Neural cell (in vitro differentiated cells): ENCODE results near the gene GPATCH4. TPM values are rescaled to one million over a fixed set of nuclear protein-coding genes. Genes with fewer than 3 reads are reported as not detected.
"Not testable (repeated sequence)": the region's sequence is repeated elsewhere in the genome, so short reads cannot be mapped to it uniquely, and the experiment has no call there.

Source experiments
- H2AFZ ChIP-seq: fragments of 200-600, 300-800 bp; sonication (generic), shearing (Covaris generic); 2 replicates; pipeline ENCODE4 v1.6.0; 2014; ENCODE audit warnings: low read depth, mild to moderate bottlenecking, antibody characterized with exemption, low read length, moderate library complexity
- H3F3A ChIP-seq: fragments of 200-600 bp; shearing (Covaris generic); 2 replicates; pipeline ENCODE4 v1.6.1; 2016; ENCODE audit warnings: mild to moderate bottlenecking, moderate library complexity, mixed read lengths, antibody characterized with exemption, low read length; ENCODE audit not compliant: insufficient read depth, poor library complexity, severe bottlenecking
- H3K27ac ChIP-seq: fragments of 200-600, 300-800 bp; sonication (generic), shearing (Covaris generic); 2 replicates; pipeline ENCODE4 v1.5.1; 2014; ENCODE audit warnings: mild to moderate bottlenecking, low read length, moderate library complexity
- H3K27me3 ChIP-seq: fragments of 300-800, 200-600 bp; sonication (generic), shearing (Covaris generic); 2 replicates; pipeline ENCODE4 v1.6.0; 2014; ENCODE audit warnings: mild to moderate bottlenecking, low read depth, low read length, moderate library complexity; ENCODE audit not compliant: insufficient read depth
- H3K36me3 ChIP-seq: fragments of 300-800, 200-600 bp; sonication (generic), shearing (Covaris generic); 2 replicates; pipeline ENCODE4 v1.5.1; 2014; ENCODE audit warnings: mild to moderate bottlenecking, antibody characterized with exemption, low read length, moderate library complexity; ENCODE audit not compliant: insufficient read depth
- H3K4me2 ChIP-seq: fragments of 300-800, 200-600 bp; sonication (generic), shearing (Covaris generic); 2 replicates; pipeline ENCODE4 v1.6.0; 2014; ENCODE audit warnings: mild to moderate bottlenecking, low read length
- H3K4me3 ChIP-seq: fragments of 300-800, 200-600 bp; sonication (generic), shearing (Covaris generic); 2 replicates; pipeline ENCODE4 v1.5.1; 2014; ENCODE audit warnings: mild to moderate bottlenecking, low read length, moderate library complexity
- H3K79me2 ChIP-seq: fragments of 200-600 bp; shearing (Covaris generic); replicated peaks from 2 replicates; pipeline ENCODE4 v1.6.0; 2014; ENCODE audit warnings: mild to moderate bottlenecking, low read length, moderate library complexity; ENCODE audit not compliant: insufficient read depth
- H3K9ac ChIP-seq: fragments of 300-800, 200-600 bp; sonication (generic), shearing (Covaris generic); 2 replicates; pipeline ENCODE4 v1.6.1; 2016; ENCODE audit warnings: mild to moderate bottlenecking, low read length, mixed read lengths
- H3K9me2 ChIP-seq: fragments of 200-600 bp; shearing (Covaris generic); 2 replicates; pipeline ENCODE4 v1.6.1; 2016; ENCODE audit warnings: mild to moderate bottlenecking, low read length, mixed read lengths; ENCODE audit not compliant: insufficient read depth
- H3K9me3 ChIP-seq: fragments of 200-600, 300-800 bp; sonication (generic), shearing (Covaris generic); 2 replicates; pipeline ENCODE4 v1.6.1; 2016; ENCODE audit warnings: mild to moderate bottlenecking, mixed run types, low read length, moderate library complexity, mixed read lengths
- H4K20me1 ChIP-seq: fragments of 200-600 bp; shearing (Covaris generic); 2 replicates; pipeline ENCODE4 v1.6.1; 2016; ENCODE audit warnings: mild to moderate bottlenecking, mixed run types; ENCODE audit not compliant: insufficient read depth
- MXI1 ChIP-seq: fragments of 450-650 bp; conservative IDR thresholded peaks from 2 replicates; pipeline ENCODE4 v1.6.1; 2014; ENCODE audit warnings: antibody characterized with exemption, mild to moderate bottlenecking; ENCODE audit not compliant: poor library complexity, severe bottlenecking
- POLR2AphosphoS5 ChIP-seq: IDR thresholded peaks from 2 replicates; pipeline ENCODE4 v1.6.1; 2012
- RAD21 ChIP-seq: fragments of 450-650 bp; conservative IDR thresholded peaks from 2 replicates; pipeline ENCODE4 v1.6.1; 2014; ENCODE audit warnings: antibody characterized with exemption, mild to moderate bottlenecking, moderate library complexity
- SMC3 ChIP-seq: fragments of 450-650 bp; conservative IDR thresholded peaks from 2 replicates; pipeline ENCODE4 v1.6.1; 2014; ENCODE audit warnings: antibody characterized with exemption, mild to moderate bottlenecking, moderate library complexity; ENCODE audit not compliant: poor library complexity
- polyA plus RNA-seq: library from polyadenylated mRNA; depleted of rRNA; stranded (reverse); fragments of >200 nt; gene quantifications from 2 replicates; pipeline ENCODE4 v1.2.3, GENCODE V29; 2014
- TF ChIP-seq, protein P1 (sequence below): fragments of 450-650 bp; IDR thresholded peaks from 2 replicates; pipeline ENCODE4 v1.5.1; 2014; ENCODE audit warnings: antibody characterized with exemption, mild to moderate bottlenecking, moderate library complexity; ENCODE audit not compliant: poor library complexity, severe bottlenecking
- TF ChIP-seq, protein P2 (sequence below): IDR thresholded peaks from 2 replicates; pipeline ENCODE4 v1.6.1; 2012; ENCODE audit warnings: borderline replicate concordance

The GPATCH4 gene
- polyA plus RNA-seq, 1 donor from 2014 or later: 3.9 TPM

DNA sequence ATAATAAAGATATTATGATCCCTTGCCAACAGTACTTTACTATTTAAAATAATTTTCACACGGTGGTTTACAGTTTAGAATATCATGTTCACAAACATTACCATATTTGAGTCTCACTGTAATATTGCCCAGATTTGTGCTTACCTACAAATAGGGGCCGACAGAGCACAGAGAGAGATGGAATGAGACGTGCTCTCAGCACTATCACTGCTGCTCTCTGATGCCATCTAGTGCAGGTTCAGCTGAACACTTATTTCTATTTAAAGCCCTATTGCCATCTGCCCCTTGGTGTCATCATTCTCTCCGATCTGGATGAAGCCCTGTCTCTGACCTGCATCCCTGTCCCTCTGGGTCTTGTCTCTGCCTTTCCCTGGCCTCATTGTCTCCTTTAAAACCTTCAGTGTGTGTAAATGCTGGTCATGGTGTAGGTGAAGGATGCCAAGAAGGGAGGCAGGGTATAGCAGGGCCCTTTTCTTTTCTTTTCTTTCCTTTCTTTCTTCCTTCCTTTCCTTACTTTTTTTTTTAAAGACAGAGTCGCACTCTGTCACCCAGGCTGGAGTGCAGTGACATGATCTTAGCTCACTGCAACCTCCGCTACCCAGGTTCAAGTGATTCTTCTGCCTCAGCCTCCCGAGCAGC is 6.9 kb upstream of the GPATCH4 start:
- Histone ChIP-seq H3K27ac (no peak overlapping the region), H4K20me1 (no peaks in the 10 kb centered on the region), H3K9me3 (no peaks in the 10 kb centered on the region), H3K9ac (no peak overlapping the region), H3K79me2 (no peaks in the 10 kb centered on the region), H3K4me2 (no peak overlapping the region), H3K36me3 (no peaks in the 10 kb centered on the region), H2AFZ (no peak overlapping the region), H3K9me2 (no peaks in the 10 kb centered on the region), H3K27me3 (no peaks in the 10 kb centered on the region), H3K4me3 (no peak overlapping the region), H3F3A (no peaks in the 10 kb centered on the region)
- TF ChIP-seq POLR2AphosphoS5 (no peak), RAD21 (peak; percentile 87), SMC3 (peak; percentile 93), MXI1 (peak; percentile 43)
- TF ChIP-seq, protein P1, sequence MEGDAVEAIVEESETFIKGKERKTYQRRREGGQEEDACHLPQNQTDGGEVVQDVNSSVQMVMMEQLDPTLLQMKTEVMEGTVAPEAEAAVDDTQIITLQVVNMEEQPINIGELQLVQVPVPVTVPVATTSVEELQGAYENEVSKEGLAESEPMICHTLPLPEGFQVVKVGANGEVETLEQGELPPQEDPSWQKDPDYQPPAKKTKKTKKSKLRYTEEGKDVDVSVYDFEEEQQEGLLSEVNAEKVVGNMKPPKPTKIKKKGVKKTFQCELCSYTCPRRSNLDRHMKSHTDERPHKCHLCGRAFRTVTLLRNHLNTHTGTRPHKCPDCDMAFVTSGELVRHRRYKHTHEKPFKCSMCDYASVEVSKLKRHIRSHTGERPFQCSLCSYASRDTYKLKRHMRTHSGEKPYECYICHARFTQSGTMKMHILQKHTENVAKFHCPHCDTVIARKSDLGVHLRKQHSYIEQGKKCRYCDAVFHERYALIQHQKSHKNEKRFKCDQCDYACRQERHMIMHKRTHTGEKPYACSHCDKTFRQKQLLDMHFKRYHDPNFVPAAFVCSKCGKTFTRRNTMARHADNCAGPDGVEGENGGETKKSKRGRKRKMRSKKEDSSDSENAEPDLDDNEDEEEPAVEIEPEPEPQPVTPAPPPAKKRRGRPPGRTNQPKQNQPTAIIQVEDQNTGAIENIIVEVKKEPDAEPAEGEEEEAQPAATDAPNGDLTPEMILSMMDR: peak; percentile 95
- TF ChIP-seq, protein P2, sequence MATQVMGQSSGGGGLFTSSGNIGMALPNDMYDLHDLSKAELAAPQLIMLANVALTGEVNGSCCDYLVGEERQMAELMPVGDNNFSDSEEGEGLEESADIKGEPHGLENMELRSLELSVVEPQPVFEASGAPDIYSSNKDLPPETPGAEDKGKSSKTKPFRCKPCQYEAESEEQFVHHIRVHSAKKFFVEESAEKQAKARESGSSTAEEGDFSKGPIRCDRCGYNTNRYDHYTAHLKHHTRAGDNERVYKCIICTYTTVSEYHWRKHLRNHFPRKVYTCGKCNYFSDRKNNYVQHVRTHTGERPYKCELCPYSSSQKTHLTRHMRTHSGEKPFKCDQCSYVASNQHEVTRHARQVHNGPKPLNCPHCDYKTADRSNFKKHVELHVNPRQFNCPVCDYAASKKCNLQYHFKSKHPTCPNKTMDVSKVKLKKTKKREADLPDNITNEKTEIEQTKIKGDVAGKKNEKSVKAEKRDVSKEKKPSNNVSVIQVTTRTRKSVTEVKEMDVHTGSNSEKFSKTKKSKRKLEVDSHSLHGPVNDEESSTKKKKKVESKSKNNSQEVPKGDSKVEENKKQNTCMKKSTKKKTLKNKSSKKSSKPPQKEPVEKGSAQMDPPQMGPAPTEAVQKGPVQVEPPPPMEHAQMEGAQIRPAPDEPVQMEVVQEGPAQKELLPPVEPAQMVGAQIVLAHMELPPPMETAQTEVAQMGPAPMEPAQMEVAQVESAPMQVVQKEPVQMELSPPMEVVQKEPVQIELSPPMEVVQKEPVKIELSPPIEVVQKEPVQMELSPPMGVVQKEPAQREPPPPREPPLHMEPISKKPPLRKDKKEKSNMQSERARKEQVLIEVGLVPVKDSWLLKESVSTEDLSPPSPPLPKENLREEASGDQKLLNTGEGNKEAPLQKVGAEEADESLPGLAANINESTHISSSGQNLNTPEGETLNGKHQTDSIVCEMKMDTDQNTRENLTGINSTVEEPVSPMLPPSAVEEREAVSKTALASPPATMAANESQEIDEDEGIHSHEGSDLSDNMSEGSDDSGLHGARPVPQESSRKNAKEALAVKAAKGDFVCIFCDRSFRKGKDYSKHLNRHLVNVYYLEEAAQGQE: no peak

- not testable (repeated sequence) for H2AFZ ChIP-seq, H3K9me3 ChIP-seq, H3K36me3 ChIP-seq, H3K79me2 ChIP-seq, H4K20me1 ChIP-seq, H3K27ac ChIP-seq, H3K4me2 ChIP-seq, H3K4me3 ChIP-seq, H3F3A ChIP-seq, H3K9me2 ChIP-seq, H3K9ac ChIP-seq, H3K27me3 ChIP-seq
Measured at GRCh38 chr1:156607344-156607743, 6.1 kb upstream of the GPATCH4 start.

DNA sequence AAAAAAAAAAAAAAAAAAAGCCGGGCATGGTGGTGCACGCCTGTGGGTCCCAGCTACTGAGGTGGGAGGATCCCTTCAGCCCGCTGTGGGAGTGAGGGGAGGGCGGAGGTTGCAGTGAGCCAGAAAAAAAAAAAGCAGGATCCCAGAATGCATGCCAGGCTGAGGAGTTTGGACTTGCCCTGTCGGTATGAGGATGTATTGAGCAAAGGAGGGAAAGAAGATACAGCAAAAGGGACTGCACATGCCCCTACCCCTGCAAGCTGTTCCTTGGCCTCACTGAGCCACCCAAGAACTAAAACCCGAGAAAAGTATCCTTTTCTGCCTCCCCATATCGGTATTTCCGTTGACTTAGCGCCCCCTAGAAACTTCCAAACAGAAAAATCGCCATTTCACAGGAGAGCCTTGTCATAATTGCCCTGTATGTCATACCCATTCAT is 1.3 kb upstream of the GPATCH4 start:
- Histone ChIP-seq H3K4me3 (no peak overlapping the region), H3K27me3 (no peaks in the 10 kb centered on the region), H3F3A (no peaks in the 10 kb centered on the region), H2AFZ (no peak overlapping the region), H3K9me3 (no peaks in the 10 kb centered on the region), H3K4me2 (no peak overlapping the region), H3K9ac (no peak overlapping the region), H3K27ac (no peak overlapping the region), H3K9me2 (no peaks in the 10 kb centered on the region), H3K36me3 (no peaks in the 10 kb centered on the region), H3K79me2 (no peaks in the 10 kb centered on the region), H4K20me1 (no peaks in the 10 kb centered on the region)
- TF ChIP-seq, protein P1: peak; percentile 37
- TF ChIP-seq, protein P2: no peak
